Neural cell (in vitro differentiated cells): ENCODE results near the gene PROSER2. TPM values are rescaled to one million over a fixed set of nuclear protein-coding genes. Genes with fewer than 3 reads are reported as not detected.

Experiments
- H2AFZ ChIP-seq: fragments of 200-600, 300-800 bp; sonication (generic), shearing (Covaris generic); 2 replicates; pipeline ENCODE4 v1.6.0; 2014; ENCODE audit warnings: low read depth, mild to moderate bottlenecking, antibody characterized with exemption, low read length, moderate library complexity
- H3F3A ChIP-seq: fragments of 200-600 bp; shearing (Covaris generic); 2 replicates; pipeline ENCODE4 v1.6.1; 2016; ENCODE audit warnings: mild to moderate bottlenecking, moderate library complexity, mixed read lengths, antibody characterized with exemption, low read length; ENCODE audit not compliant: insufficient read depth, poor library complexity, severe bottlenecking
- H3K27ac ChIP-seq: fragments of 200-600, 300-800 bp; sonication (generic), shearing (Covaris generic); 2 replicates; pipeline ENCODE4 v1.5.1; 2014; ENCODE audit warnings: mild to moderate bottlenecking, low read length, moderate library complexity
- H3K27me3 ChIP-seq: fragments of 300-800, 200-600 bp; sonication (generic), shearing (Covaris generic); 2 replicates; pipeline ENCODE4 v1.6.0; 2014; ENCODE audit warnings: mild to moderate bottlenecking, low read depth, low read length, moderate library complexity; ENCODE audit not compliant: insufficient read depth
- H3K36me3 ChIP-seq: fragments of 300-800, 200-600 bp; sonication (generic), shearing (Covaris generic); 2 replicates; pipeline ENCODE4 v1.5.1; 2014; ENCODE audit warnings: mild to moderate bottlenecking, antibody characterized with exemption, low read length, moderate library complexity; ENCODE audit not compliant: insufficient read depth
- H3K4me2 ChIP-seq: fragments of 300-800, 200-600 bp; sonication (generic), shearing (Covaris generic); 2 replicates; pipeline ENCODE4 v1.6.0; 2014; ENCODE audit warnings: mild to moderate bottlenecking, low read length
- H3K4me3 ChIP-seq: fragments of 300-800, 200-600 bp; sonication (generic), shearing (Covaris generic); 2 replicates; pipeline ENCODE4 v1.5.1; 2014; ENCODE audit warnings: mild to moderate bottlenecking, low read length, moderate library complexity
- H3K79me2 ChIP-seq: fragments of 200-600 bp; shearing (Covaris generic); replicated peaks from 2 replicates; pipeline ENCODE4 v1.6.0; 2014; ENCODE audit warnings: mild to moderate bottlenecking, low read length, moderate library complexity; ENCODE audit not compliant: insufficient read depth
- H3K9ac ChIP-seq: fragments of 300-800, 200-600 bp; sonication (generic), shearing (Covaris generic); 2 replicates; pipeline ENCODE4 v1.6.1; 2016; ENCODE audit warnings: mild to moderate bottlenecking, low read length, mixed read lengths
- H3K9me2 ChIP-seq: fragments of 200-600 bp; shearing (Covaris generic); 2 replicates; pipeline ENCODE4 v1.6.1; 2016; ENCODE audit warnings: mild to moderate bottlenecking, low read length, mixed read lengths; ENCODE audit not compliant: insufficient read depth
- H3K9me3 ChIP-seq: fragments of 200-600, 300-800 bp; sonication (generic), shearing (Covaris generic); 2 replicates; pipeline ENCODE4 v1.6.1; 2016; ENCODE audit warnings: mild to moderate bottlenecking, mixed run types, low read length, moderate library complexity, mixed read lengths
- H4K20me1 ChIP-seq: fragments of 200-600 bp; shearing (Covaris generic); 2 replicates; pipeline ENCODE4 v1.6.1; 2016; ENCODE audit warnings: mild to moderate bottlenecking, mixed run types; ENCODE audit not compliant: insufficient read depth
- EP300 ChIP-seq: fragments of 450-650 bp; conservative IDR thresholded peaks from 2 replicates; pipeline ENCODE4 v1.6.1; 2014; ENCODE audit warnings: antibody characterized with exemption, mild to moderate bottlenecking, moderate library complexity; ENCODE audit not compliant: poor library complexity, severe bottlenecking
- EZH2 ChIP-seq: fragments of 200-600, 300-800 bp; shearing (Covaris generic), sonication (generic); IDR thresholded peaks from 2 replicates; pipeline ENCODE4 v1.6.1; 2014; ENCODE audit warnings: antibody characterized with exemption, low read length, borderline replicate concordance, mild to moderate bottlenecking; ENCODE audit not compliant: insufficient read depth, poor library complexity, severe bottlenecking
- MXI1 ChIP-seq: fragments of 450-650 bp; conservative IDR thresholded peaks from 2 replicates; pipeline ENCODE4 v1.6.1; 2014; ENCODE audit warnings: antibody characterized with exemption, mild to moderate bottlenecking; ENCODE audit not compliant: poor library complexity, severe bottlenecking
- POLR2AphosphoS5 ChIP-seq: IDR thresholded peaks from 2 replicates; pipeline ENCODE4 v1.6.1; 2012
- RAD21 ChIP-seq: fragments of 450-650 bp; conservative IDR thresholded peaks from 2 replicates; pipeline ENCODE4 v1.6.1; 2014; ENCODE audit warnings: antibody characterized with exemption, mild to moderate bottlenecking, moderate library complexity
- REST ChIP-seq: IDR thresholded peaks from 2 replicates; pipeline ENCODE4 v1.6.1; 2012; ENCODE audit warnings: borderline replicate concordance
- SMC3 ChIP-seq: fragments of 450-650 bp; conservative IDR thresholded peaks from 2 replicates; pipeline ENCODE4 v1.6.1; 2014; ENCODE audit warnings: antibody characterized with exemption, mild to moderate bottlenecking, moderate library complexity; ENCODE audit not compliant: poor library complexity
- TAF1 ChIP-seq: IDR thresholded peaks from 2 replicates; pipeline ENCODE4 v1.6.1; 2012; ENCODE audit warnings: low read depth
- polyA plus RNA-seq: library from polyadenylated mRNA; depleted of rRNA; stranded (reverse); fragments of >200 nt; gene quantifications from 2 replicates; pipeline ENCODE4 v1.2.3, GENCODE V29; 2014
- TF ChIP-seq, protein P1 (sequence below): fragments of 450-650 bp; IDR thresholded peaks from 2 replicates; pipeline ENCODE4 v1.5.1; 2014; ENCODE audit warnings: antibody characterized with exemption, mild to moderate bottlenecking, moderate library complexity; ENCODE audit not compliant: poor library complexity, severe bottlenecking

The PROSER2 gene
- polyA plus RNA-seq, 1 donor from 2014 or later, result 1.1 TPM

- H3K9me2 ChIP-seq, result no peaks in the 10 kb centered on the region
- TF ChIP-seq, protein P1, sequence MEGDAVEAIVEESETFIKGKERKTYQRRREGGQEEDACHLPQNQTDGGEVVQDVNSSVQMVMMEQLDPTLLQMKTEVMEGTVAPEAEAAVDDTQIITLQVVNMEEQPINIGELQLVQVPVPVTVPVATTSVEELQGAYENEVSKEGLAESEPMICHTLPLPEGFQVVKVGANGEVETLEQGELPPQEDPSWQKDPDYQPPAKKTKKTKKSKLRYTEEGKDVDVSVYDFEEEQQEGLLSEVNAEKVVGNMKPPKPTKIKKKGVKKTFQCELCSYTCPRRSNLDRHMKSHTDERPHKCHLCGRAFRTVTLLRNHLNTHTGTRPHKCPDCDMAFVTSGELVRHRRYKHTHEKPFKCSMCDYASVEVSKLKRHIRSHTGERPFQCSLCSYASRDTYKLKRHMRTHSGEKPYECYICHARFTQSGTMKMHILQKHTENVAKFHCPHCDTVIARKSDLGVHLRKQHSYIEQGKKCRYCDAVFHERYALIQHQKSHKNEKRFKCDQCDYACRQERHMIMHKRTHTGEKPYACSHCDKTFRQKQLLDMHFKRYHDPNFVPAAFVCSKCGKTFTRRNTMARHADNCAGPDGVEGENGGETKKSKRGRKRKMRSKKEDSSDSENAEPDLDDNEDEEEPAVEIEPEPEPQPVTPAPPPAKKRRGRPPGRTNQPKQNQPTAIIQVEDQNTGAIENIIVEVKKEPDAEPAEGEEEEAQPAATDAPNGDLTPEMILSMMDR, result no peak
- no peak for TF ChIP-seq SMC3
Measured at GRCh38 chr10:11886138-11886474, 63.0 kb downstream of the PROSER2 start.

GRCh38 chr10:11886851-11887250 lies 63.7 kb downstream of the PROSER2 start:
- Histone ChIP-seq H3K4me2 (no peak overlapping the region), H3K79me2 (no peaks in the 10 kb centered on the region), H4K20me1 (no peaks in the 10 kb centered on the region), H3K27ac (no peak overlapping the region), H3K9me2 (no peaks in the 10 kb centered on the region), H3K9me3 (no peaks in the 10 kb centered on the region), H3K4me3 (no peak overlapping the region), H3K9ac (no peak overlapping the region), H3K27me3 (no peaks in the 10 kb centered on the region), H3K36me3 (no peaks in the 10 kb centered on the region), H3F3A (no peaks in the 10 kb centered on the region), H2AFZ (no peak overlapping the region)
- TF ChIP-seq MXI1 (no peak), TAF1 (no peak), REST (no peak), EP300 (no peak), RAD21 (no peak), SMC3 (no peak), POLR2AphosphoS5 (no peak), EZH2 (no peak)
- TF ChIP-seq, protein P1, result no peak

More at GRCh38 chr10:11886138-11886474, 63.0 kb downstream of the PROSER2 start:
- H3K4me3 ChIP-seq, result no peak overlapping the region
- no peak overlapping the region for H3K9ac ChIP-seq
- no peaks in the 10 kb centered on the region for H3K79me2 ChIP-seq
- no peak overlapping the region for H3K27ac ChIP-seq
- no peaks in the 10 kb centered on the region for H3K27me3 ChIP-seq
- H4K20me1 ChIP-seq, result no peaks in the 10 kb centered on the region
- H3K4me2 ChIP-seq, result no peak overlapping the region
- no peak overlapping the region for H2AFZ ChIP-seq
- no peaks in the 10 kb centered on the region for H3F3A ChIP-seq
- no peaks in the 10 kb centered on the region for H3K9me3 ChIP-seq
- no peaks in the 10 kb centered on the region for H3K36me3 ChIP-seq
